Measurements from ENCODE around the gene TSHZ2.

GRCh38 chr20:52962183-52962582 is 10.0 kb upstream of the TSHZ2 start:
- TF ChIP-seq CTCF (conservative IDR thresholded peaks at IDR 0.05; ENCODE audit: low read depth, low read length) (no peak), RAD21 (IDR thresholded peaks at IDR 0.05; ENCODE audit: low read length) (no peak), POLR2A (IDR thresholded peaks at IDR 0.05; ENCODE audit: low read depth, low read length) (no peak), FOS (IDR thresholded peaks at IDR 0.05; ENCODE audit: low read depth, low read length) (no peak)

Measured in IMR-90 (cell line).